Erythroblast (primary cell): ENCODE results near the gene PTPRR.

Source experiments
- GATA1 ChIP-seq: IDR thresholded peaks from 2 replicates; pipeline ENCODE4 v1.6.1; 2011; ENCODE audit warnings: low read depth, mild to moderate bottlenecking, control low read depth, low read length, moderate library complexity
- POLR2A ChIP-seq: IDR thresholded peaks from 2 replicates; pipeline ENCODE4 v1.6.1; 2011; ENCODE audit warnings: mild to moderate bottlenecking, low read length

DNA sequence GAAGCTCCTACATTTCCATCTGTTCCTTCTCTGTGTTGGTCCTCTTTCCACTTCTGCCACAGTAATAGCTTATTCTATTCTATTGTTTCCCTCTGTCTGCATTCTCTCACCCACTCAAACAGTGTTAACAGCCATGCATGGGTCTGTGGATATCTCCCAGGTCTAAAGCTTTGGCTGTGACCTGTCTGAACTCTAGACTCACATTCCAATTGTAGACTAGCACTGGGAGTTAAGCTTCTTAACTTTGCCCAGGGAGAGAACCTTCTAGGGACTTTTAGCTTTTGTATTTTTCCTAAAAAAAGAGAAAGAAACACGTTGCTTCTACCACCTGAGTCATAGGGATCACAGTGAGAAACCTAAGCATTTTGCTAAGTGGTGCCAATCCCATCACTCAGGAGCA, 36.7 kb downstream of the PTPRR start:
- TF ChIP-seq POLR2A: no peak
- TF ChIP-seq GATA1: no peak
